GM19372 (cell line): Measurements from ENCODE around the gene CPOX.
A peak's percentile ranks its signal among the peaks of the same experiment; 100 is the strongest.

Experiments
- ATAC-seq: cut with Tn5 transposase; IDR thresholded peaks from one replicate; pipeline ENCODE4 v1.9.1; 2021; ENCODE audit warnings: mild to moderate bottlenecking, low read depth, moderate library complexity; ENCODE audit not compliant: unreplicated experiment

The CPOX gene

DNA sequence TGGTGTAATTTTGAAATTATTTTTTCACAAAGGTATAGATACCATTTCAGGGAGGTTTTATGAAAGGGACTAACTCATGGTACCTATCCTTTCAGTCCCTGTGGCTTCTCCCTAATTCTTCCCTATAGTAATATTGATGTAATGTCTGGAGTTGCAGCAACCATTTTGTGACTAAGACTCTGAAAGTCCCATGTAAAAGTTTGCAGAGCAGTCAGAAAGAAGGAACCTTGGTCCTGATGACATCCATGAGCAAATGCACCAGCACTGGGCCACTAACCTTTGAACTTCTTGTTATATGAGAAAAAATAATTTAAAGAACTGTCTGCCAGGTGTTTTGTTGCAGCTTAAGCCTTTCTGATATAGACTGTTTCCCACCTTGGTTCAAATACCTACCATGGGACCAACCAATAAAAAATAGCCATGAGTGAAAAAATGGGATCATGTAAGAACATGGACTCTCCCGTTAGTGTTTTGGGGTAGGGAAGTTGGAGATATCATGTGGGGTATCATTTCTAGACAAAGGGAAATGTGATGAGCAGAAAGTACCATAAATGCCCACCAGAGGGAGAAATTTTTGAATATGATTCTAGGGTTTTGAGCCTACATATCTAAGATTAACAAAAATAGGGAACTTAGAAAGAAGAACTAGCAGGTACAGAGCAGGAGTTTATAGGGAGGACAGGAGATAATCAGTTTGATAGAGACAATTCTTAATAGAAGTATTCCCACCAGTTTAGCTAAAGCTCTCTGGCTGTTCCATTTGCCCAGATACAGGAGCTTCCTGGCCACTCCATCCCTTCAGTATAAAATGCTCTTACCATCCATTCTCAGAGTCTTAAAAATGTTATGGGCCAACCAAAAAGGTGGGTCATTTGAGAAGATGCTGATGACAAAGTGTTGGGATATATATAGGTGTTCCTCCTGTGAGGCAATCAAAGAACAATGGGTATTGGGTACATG lies 3.4 kb upstream of the CPOX start:
- no peak for ATAC-seq

DNA sequence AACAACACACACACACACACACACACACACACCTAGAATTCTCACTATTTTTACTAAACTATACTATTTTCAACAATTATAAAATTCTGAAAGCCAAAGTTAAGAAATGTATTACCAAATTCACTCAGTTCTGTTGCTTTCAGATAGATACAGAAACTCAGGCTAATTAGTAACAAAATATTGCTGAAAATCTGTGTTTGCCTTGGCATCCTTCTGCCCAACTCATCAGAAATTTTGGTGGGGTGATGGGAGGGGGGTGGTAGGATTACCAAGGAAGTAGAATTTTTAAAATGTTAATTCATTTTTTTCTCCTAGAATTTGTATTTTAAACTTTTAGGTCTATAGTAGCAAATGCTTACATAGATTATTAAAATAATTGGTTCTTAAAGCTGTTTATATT lies 2.7 kb upstream of the CPOX start:
- no peak for ATAC-seq

DNA sequence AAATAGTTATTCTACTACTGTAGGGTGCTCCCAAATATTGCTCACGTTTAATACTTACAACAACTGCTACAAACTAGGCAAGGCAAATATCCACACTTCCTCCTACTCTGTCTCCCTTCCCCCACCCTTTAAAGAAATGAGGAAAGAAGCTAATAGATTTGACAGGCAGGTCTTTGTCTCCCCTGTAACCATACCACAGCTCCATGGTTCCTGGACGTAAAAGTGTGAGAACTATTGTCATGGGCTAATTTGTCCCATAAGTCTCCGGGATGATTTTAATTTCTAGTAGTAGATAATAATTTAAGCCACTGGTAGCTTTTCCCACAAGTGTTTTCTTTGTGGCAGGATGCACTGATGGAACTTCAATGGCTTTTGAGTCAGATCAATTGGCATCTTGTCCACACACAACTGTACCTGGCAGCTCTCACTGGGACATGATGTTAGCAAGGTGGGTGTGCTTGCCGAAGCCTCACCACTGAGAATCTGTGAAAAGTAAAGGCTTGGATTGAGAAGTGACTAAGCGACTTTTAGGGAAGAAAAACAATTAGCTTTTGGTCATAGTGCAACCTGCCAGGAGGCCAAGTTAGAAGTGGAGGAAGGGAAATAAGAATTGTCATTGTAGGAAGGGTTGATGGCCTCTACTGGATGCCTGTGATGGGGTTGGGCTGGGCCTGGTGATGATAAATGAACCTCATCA lies 1.4 kb upstream of the CPOX start:
- ATAC-seq = no peak

DNA sequence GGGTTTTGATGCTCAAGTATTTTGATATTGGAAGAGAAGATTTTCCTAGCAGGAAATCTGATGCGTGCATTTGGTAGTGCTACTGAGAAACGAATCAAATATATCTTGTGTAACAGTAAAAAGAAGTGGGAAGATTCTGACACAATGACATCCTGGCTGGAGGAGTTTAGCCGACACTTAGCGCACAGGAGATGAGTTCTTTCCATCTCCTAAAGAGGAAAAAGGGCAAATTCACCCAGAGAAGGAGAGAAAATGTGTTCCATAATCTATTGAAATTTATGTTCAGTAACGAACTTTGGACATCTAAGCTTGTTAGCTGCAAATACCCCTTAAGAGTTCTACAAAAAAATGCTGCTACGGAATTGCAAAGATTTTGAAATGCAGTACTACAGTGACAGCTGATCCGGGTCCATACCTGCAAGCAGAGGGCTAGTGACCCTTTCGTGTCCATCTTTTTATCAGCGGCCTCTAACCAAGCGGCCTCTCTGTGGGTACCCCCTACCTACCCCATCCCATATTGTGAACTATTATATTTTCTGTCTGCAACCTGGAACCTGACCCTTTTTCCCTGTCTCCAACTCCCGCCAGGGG lies 971 bp downstream of the CPOX start:
- no peak for ATAC-seq

DNA sequence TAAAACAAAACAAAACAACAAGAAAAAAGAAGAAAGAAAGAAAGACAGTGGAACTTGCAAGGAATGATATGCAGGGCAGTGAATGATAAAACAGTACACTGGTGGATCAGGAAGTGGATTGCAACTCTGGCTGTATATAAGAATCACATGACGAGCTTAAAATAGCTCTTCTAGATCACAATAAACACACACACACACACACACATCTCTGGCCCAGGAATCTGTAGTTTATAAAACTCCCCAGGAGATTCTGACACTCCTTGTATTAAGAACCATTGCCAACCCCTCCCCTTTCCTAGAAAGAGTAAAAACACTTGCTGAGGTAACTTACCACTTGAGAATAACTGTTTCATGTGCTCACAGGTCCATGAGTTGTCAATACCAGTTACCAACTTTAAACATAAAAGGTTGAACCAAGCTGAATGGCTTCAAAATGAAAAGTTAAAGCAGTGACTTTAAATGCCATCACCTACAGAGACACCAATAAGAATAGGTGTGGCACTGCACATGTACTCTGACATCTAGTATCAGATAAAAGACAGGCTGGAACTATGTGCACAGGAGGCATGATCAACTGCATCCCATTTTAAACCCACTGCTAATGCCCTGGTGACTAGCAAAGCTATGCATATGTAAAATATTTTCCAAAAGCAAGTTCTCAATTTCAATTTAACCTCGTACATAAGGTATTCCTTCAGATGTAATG lies 3.9 kb downstream of the CPOX start:
- ATAC-seq = no peak

DNA sequence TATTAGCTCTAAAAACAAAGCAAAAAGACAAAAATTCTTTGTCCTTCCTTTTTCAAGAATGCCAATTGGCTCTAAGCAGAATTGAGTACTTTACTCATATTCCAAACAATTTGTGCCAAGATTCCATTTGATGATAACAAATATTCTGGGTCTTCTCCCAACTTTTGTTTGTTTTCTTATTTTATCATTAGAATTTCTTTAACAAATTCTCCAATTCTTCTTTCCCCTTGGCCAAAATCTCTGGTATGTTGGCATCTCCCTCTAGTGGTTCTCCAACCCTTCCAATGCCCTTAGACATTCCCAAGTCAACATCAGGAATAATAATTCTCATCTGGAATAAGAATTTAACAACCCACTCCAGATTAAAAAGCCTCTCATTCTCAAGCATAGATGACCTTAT lies 5.3 kb downstream of the CPOX start:
- no peak for ATAC-seq

DNA sequence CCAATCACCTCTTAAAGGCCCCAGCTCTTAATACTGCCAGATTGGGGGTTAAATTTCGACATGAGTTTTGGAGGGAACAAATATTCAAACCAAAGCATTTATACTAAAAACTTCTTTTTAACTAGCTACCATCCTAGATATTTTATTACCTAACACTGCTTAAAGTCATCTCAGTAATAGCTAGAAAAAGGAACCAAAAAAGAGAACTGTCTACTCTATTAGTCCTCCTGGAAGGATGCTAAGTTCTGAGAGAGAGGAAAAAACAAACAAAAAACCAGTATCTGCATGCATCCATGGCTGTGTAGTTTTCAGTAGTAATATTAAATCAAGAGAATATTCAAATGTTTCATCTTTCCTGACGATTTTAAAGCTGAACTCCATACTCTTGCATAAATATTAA lies 5.8 kb downstream of the CPOX start:
- ATAC-seq = no peak

DNA sequence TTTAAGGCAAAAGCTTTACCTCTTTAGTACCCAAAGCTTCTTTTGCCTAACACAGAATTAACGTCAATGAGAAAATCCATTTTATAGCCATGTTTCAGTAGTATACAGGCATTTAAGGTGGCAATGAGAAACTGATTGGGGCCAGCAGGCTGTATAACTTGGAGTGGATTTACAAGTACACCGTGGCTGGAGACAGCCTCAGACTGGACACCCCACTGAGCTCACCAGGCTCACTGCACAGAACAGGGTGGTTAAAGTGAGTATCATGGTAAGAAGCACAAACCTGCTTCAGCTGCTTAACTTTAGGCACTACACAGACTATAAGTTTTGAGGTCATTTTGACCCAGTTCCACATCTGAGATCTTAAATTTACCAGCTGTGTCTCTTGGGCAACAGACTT lies 8.9 kb downstream of the CPOX start:
- ATAC-seq = no peak

DNA sequence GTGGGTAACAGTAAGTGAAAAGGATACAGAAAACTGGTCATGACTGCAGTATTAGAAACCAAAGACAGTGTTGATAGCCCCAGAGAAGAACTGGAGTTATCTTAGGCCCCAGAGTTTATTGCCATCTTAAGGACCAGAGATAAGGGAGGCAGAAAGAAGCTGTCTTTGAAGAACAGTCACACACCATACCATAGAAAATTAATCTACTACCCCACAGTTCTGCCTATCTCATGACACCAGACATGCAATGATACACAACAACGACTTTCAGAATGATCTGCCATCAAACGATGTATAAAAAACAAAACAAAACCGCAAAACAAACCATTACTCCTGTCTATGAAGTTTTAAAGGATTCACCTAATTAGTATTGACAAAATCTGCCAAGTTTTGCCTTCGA lies 9.6 kb downstream of the CPOX start:
- ATAC-seq = no peak

DNA sequence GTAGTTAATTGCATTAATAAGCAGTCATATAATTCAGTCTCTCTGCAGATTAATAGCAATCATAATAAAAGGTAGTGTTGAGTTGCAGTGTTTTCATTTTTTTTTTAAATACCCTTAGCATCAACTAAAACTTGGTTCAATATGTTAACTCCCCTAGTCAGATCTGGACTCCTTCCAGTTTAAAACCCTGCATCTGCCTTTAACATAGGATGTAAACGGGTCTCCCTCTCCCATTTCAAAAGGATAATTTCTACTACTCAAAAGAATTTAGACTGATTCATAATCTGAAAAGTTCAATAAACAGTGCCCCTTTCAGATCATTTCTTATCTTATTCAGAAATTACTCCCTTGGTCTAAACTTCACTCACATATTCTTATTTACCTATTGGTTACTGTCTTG lies 11.4 kb downstream of the CPOX start:
- no peak for ATAC-seq

DNA sequence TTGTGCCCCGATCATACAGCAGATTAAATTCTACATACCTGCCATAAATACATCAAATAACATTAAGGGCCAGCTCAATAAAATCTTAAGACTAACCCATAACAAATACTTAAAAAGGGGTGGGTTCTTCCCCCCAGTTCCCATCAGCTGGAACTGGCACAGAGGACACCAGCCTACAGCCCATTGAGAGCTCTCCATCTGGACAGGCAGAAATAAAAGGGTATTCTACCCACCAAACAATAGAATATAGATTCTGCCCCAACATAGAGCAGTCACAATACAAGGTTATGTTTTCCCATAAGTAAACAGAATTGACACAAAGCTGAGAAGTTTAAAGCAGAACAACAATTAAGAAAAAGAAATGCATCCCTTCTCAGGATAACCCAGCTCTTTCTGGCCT lies 11.9 kb downstream of the CPOX start:
- no peak for ATAC-seq

DNA sequence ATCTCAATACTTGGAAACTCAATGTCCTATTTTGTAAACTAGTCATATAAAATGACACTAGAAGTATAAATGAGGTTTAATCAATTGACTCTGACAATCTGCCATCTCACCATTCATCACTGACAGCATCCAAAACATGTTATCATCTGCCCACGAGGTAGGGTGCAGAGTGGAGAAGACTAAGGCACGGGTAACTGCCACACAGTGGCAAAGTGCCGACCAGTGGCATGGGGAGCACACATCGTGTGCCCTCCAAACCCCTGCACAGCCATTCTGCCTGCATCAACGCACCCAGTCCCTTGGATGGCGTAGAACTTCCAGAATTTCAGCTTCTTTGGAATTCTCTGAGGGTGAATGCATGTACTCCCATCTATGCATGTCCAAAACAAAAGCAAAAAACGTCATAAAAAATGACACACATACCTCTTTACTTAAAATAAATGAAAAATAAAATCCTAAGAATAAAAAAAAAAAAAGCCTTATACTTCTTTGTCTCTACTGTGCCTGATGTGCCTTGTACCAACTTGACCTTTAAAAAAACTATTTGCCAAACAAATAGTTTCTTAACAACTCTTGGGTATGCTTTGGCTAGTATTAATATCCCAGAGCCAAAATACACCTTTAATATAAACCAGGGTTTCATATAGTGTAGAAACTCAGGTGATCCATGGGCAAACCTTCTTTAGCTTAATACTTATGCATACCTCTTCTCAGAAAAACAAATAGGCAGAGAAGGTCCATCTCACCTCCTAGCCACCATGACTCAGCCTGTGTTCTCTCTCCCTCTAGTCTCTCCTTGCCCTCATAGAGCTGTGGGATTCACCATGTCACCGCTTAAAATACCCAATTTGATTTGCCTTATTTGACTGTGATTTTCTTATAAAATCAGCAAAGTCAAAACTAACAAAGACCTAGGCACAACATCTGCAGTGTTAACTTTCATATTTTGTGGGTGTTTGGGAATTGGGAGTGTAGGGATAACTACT lies 12.7 kb downstream of the CPOX start:
- no peak for ATAC-seq

DNA sequence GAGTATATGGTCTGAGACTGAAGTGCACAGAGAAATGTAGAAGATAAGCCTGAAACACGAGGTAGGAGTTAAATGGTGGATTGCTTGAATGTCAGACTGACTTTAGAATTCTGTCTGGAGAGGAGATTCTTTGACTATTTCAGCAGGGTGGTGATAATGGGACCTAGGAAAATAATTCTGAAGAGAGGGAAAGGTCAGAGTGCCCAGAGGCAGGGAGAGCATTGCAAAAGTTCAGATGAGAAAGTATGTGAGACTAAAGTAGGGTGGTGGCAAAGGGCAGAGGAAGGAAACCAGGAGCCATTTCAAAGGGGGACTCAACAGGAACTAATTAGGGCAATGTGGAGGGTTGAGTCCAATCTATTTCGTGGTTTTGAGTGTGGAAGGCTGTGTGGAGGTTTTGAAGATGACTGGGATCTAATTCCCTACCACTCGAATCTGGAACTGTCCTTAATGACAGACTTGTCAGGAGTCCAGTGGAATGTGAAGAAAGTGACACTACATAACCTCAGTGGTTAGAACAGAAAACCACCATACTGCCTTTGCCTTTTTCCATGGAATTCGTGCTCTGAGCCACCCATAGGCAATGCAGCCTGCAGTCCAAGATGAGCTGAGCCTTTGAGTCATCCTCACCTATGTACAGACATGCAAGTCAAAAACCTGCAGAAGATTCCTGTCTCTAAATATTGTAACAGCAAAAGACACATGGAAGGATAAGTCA lies 16.1 kb downstream of the CPOX start:
- ATAC-seq = no peak

DNA sequence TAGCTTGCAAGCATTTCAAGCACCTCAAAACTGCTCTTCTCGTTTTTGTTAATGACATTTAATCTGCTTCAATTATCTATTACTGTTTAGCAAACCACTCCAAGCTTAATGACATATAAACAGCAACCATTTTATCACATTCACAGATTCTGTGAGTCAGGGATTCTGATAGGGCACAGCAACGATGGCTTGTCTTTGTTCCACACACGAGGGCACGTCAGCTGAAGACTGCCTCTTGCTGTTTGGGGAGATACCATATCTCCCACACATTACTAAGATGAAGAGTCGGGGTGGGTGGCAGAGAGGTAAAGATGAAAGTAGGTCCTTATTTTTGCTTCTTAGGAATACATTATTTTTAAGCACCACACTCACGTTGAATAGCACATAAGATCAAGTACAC lies 19.3 kb downstream of the CPOX start:
- ATAC-seq = no peak

DNA sequence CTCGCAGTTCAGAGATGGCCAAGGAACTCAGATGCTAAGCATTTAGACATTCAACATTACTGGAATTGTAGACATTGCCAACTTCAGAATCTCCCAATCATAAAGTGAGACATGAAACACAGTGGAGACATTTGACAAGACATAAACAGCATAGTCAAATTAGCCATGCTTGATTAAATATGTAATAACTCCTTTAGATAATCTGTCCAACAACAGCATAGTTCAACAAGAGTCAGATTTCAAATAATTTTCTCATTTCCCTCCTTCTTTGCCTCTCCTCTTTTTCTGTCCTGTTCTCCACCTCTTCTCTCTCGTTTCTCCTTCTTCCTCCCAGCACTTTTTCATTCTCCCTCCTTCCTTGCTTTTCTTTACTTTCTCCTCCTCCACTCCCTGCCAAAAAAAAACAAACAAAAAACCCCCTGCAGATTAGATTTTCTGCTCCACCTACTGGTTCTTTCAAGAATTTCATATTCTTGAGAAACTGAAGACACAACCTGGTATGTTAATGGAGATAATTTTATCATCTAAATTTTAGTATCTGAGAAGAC lies 20.2 kb downstream of the CPOX start:
- peak; percentile 70 for ATAC-seq

DNA sequence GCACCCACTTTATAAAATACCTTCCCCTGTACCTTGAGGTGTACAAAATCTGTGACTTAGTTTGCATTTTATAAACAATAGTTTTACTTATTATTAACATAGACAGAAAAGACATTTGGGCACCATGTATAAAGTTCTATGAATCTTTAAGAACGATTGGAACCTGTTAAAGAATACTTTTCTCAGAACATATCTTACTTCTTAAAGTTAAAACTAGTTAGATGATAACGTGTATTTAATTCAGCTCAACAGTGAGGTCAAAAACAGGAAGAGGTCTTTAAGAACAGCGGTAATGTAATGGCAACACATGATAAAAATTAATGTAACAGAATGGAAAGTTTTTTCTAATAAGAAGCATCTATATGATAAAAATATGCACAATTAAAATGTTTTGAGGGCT lies 25.0 kb downstream of the CPOX start:
- no peak for ATAC-seq

DNA sequence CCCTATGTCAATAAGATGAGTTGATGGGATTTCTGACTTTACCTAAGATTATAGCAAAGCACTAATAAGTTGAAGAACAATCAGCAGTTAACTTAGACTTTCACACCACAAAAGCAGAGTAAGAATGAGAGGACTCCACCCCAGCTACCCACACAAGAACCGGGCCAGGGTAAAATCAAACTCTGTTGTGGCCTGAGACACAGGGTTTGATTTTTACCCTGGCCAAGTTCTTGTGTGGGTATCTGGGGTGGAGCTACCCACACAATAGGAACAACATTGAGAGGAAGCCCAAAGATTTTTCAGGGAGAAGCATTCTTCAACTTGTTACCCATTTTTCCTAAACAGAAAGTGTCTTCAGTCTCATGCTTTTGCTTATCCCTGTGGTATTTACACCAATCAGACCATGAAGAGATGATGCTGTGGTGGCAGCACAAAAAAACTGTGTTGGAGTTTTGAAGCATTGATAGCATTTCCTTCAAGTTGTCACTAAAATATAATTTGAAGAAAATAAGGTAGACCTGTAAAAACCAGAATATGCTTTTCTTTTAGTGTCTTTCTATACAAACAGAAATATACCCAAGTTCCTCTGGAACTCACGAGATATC lies 25.6 kb downstream of the CPOX start:
- peak; percentile 28 for ATAC-seq

DNA sequence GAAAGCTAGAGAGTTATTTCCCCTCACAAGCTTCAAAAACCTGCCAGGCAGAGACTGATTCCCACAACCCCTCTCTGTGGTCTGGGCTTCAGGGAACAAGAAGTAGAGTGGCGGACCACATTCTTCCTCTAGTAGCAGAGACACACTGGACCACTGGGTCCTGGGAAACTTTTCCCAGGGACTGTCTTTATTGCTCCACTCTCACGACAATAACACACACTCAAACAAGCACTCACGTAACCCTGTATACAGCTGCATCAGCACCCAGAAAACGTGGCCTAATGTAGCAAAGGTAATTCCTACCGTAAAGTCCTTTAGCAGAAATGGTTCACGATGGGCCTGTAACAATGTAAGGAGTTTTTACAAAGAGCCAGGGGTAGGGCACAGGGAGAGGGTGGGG lies 27.6 kb downstream of the CPOX start:
- no peak for ATAC-seq
